AG04449 (cell line): ENCODE results near the gene PCBP3.

Source experiments
- CTCF ChIA-PET: fragments of 350-600 bp; formaldehyde crosslinking; extraction: SDS; loops from one replicate; lab custom pipeline; 2021; ENCODE audit warnings: antibody characterized with exemption; lab: Yijun Ruan, JAX
- POLR2A ChIA-PET: fragments of 400-600, 350-600 bp; formaldehyde crosslinking; extraction: SDS; loops from one replicate; lab custom pipeline; 2020; ENCODE audit warnings: antibody characterized with exemption, inconsistent platforms; lab: Yijun Ruan, JAX
- DNase-seq: peaks from one replicate; pipeline ENCODE4 v3.0.0-alpha.2; 2010; ENCODE audit warnings: low read depth, low spot score
- H3K4me3 ChIP-seq: 2 replicates; pipeline ENCODE4 v1.5.1; 2011; ENCODE audit warnings: low read depth, mild to moderate bottlenecking, control low read depth, low read length
- CTCF ChIP-seq: IDR thresholded peaks from one replicate; pipeline ENCODE4 v1.5.1; 2011; ENCODE audit warnings: mild to moderate bottlenecking, moderate library complexity, low read length, control low read depth, inconsistent platforms; ENCODE audit not compliant: insufficient read depth; ENCODE audit errors: missing control alignments

PCBP3 gene

GRCh38 chr21:45742247-45742646, 98.7 kb downstream of the PCBP3 start:
- no peak overlapping the region for H3K4me3 ChIP-seq
- TF ChIP-seq CTCF: no peak
- DNase-seq: no peak
- ChIA-PET CTCF (interaction anchor here (1.2 to 1.7 kb wide), 2 partner anchors 138 to 187 kb away, joined by 3 to 4 read pairs; no protein-coding TSS in a partner anchor), POLR2A (no interaction called here)

- TF ChIP-seq CTCF: no peak
- no peak overlapping the region for H3K4me3 ChIP-seq
- ChIA-PET POLR2A (no interaction called here), CTCF (no interaction called here)
- no peak for DNase-seq
Observed at GRCh38 chr21:45745256-45745655, 101.7 kb downstream of the PCBP3 start.

GRCh38 chr21:45747233-45747766, 103.8 kb downstream of the PCBP3 start:
- TF ChIP-seq CTCF: no peak
- H3K4me3 ChIP-seq: no peak overlapping the region
- POLR2A ChIA-PET: no interaction called here
- DNase-seq: no peak
- CTCF ChIA-PET: no interaction called here

- H3K4me3 ChIP-seq: no peak overlapping the region
- DNase-seq: no peak
- CTCF ChIA-PET: interaction anchor here (0.6 kb wide), 1 partner anchor 48 kb away, joined by 3 read pairs; no protein-coding TSS in a partner anchor
- TF ChIP-seq CTCF: no peak
- POLR2A ChIA-PET: no interaction called here
Observed at GRCh38 chr21:45747802-45748445, 104.4 kb downstream of the PCBP3 start.

GRCh38 chr21:45748593-45748992, 105.1 kb downstream of the PCBP3 start:
- DNase-seq: no peak
- POLR2A ChIA-PET: no interaction called here
- TF ChIP-seq CTCF: no peak
- CTCF ChIA-PET: interaction anchor here (0.6 kb wide), 1 partner anchor 48 kb away, joined by 3 read pairs; no protein-coding TSS in a partner anchor
- H3K4me3 ChIP-seq: no peak overlapping the region

GRCh38 chr21:45749974-45750373, 106.4 kb downstream of the PCBP3 start:
- ChIA-PET CTCF (no interaction called here), POLR2A (no interaction called here)
- no peak for TF ChIP-seq CTCF
- DNase-seq: no peak
- H3K4me3 ChIP-seq: no peak overlapping the region
